ENCODE results near the gene THOC2.

- TF ChIP-seq POLR2A (IDR thresholded peaks at IDR 0.05) = no peak
- TF ChIP-seq, protein P1, sequence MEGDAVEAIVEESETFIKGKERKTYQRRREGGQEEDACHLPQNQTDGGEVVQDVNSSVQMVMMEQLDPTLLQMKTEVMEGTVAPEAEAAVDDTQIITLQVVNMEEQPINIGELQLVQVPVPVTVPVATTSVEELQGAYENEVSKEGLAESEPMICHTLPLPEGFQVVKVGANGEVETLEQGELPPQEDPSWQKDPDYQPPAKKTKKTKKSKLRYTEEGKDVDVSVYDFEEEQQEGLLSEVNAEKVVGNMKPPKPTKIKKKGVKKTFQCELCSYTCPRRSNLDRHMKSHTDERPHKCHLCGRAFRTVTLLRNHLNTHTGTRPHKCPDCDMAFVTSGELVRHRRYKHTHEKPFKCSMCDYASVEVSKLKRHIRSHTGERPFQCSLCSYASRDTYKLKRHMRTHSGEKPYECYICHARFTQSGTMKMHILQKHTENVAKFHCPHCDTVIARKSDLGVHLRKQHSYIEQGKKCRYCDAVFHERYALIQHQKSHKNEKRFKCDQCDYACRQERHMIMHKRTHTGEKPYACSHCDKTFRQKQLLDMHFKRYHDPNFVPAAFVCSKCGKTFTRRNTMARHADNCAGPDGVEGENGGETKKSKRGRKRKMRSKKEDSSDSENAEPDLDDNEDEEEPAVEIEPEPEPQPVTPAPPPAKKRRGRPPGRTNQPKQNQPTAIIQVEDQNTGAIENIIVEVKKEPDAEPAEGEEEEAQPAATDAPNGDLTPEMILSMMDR (IDR thresholded peaks at IDR 0.05 in 4 of 5, conservative IDR thresholded peaks at IDR 0.05 in 1 of 5) = no peak
Measured at GRCh38 chrX:123713841-123714240, 19.0 kb downstream of the THOC2 start.
